Measurements from ENCODE around the gene ENTPD1. TPM values are rescaled to one million over a fixed set of nuclear protein-coding genes. Genes with fewer than 3 reads are reported as not detected.

The ENTPD1 gene
- polyA plus RNA-seq, 1 donor (not counting 4 experiments of a cell fraction or from before 2014, with no cell fraction given): 0.03 TPM

DNA sequence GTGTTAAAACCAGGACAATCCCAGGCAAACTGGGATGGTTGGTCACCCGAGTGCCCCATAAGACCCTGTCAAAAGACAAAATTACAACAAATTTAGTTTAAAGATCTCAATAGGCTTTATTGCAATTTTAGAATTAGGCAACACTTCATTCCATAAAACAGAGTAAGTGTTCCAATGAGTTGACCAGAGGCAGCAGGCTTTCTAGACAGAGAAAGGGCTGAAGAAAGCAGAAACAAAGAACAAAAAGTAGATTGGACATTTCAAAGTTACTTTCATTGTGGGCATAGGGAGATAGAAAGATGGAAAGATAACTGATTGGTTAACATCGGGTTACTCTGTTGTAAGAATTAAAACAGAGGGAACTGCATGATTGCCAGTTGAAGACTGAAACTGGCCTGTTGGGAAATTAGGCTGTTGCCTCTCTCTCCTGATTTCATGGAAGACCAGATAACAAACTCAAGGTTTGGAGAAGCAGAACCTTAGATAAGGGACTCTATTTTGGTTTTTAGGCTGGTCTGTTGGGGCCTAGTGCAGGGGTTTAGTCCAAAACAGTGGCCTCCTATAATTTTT is 36.3 kb downstream of the ENTPD1 start:
- Histone ChIP-seq H3K27ac (ENCODE audit: control insufficient read depth, insufficient read depth, low read length) (no peak overlapping the region), H2AFZ (ENCODE audit: control insufficient read depth, low read length) (no peak overlapping the region), H3K9me1 (ENCODE audit: control insufficient read depth, extremely low read depth, insufficient read depth, low read length) (no peaks in the 10 kb centered on the region), H3K4me2 (ENCODE audit: control insufficient read depth, extremely low read depth, insufficient read depth, low read depth, low read length) (no peak overlapping the region), H3K36me3 (ENCODE audit: control insufficient read depth in 2 of 2, extremely low read depth in 1 of 2, insufficient read depth in 2 of 2, low read length in 2 of 2) (no peaks in the 10 kb centered on the region), H3K79me2 (ENCODE audit: control insufficient read depth, insufficient read depth, low read length) (no peaks in the 10 kb centered on the region), H3K9me3 (ENCODE audit: control insufficient read depth, low read depth, low read length) (no peaks in the 10 kb centered on the region), H4K20me1 (ENCODE audit: control insufficient read depth, extremely low read depth, insufficient read depth, low read length) (no peaks in the 10 kb centered on the region), H3K4me1 (ENCODE audit: control insufficient read depth, extremely low read depth, insufficient read depth, low read length) (no peaks in the 10 kb centered on the region), H3K9ac (ENCODE audit: control insufficient read depth, extremely low read depth, insufficient read depth, low read length) (no peak overlapping the region), H3K4me3 (ENCODE audit: control insufficient read depth in 2 of 3, extremely low read depth in 1 of 3, insufficient read depth in 2 of 3, low read depth in 1 of 3, low read length in 3 of 3) (no peak overlapping the region), H3K27me3 (ENCODE audit: control insufficient read depth, extremely low read depth, insufficient read depth, low read length) (no peaks in the 10 kb centered on the region)
- TF ChIP-seq, protein P1, sequence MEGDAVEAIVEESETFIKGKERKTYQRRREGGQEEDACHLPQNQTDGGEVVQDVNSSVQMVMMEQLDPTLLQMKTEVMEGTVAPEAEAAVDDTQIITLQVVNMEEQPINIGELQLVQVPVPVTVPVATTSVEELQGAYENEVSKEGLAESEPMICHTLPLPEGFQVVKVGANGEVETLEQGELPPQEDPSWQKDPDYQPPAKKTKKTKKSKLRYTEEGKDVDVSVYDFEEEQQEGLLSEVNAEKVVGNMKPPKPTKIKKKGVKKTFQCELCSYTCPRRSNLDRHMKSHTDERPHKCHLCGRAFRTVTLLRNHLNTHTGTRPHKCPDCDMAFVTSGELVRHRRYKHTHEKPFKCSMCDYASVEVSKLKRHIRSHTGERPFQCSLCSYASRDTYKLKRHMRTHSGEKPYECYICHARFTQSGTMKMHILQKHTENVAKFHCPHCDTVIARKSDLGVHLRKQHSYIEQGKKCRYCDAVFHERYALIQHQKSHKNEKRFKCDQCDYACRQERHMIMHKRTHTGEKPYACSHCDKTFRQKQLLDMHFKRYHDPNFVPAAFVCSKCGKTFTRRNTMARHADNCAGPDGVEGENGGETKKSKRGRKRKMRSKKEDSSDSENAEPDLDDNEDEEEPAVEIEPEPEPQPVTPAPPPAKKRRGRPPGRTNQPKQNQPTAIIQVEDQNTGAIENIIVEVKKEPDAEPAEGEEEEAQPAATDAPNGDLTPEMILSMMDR (optimal IDR thresholded peaks at IDR 0.05 in 1 of 3, IDR thresholded peaks at IDR 0.05 in 1 of 3, conservative IDR thresholded peaks at IDR 0.05 in 1 of 3; ENCODE audit: extremely low read depth in 1 of 3, insufficient read depth in 2 of 3, low read length in 3 of 3): no peak
- no peak for TF ChIP-seq EZH2 (IDR thresholded peaks at IDR 0.05; ENCODE audit: low read length)
- DNase-seq (ENCODE audit: low read depth, low spot score): no peak
- dilution Hi-C loops (cut with MboI; ENCODE audit: extremely low pct_ligation_motif_present, low sequenced_read_pairs): no loop called here
- FAIRE-seq: no peak

- DNase-seq (ENCODE audit: low read depth, low spot score): no peak
- H3K27me3 ChIP-seq (ENCODE audit: control insufficient read depth, extremely low read depth, insufficient read depth, low read length): no peaks in the 10 kb centered on the region
- no peak overlapping the region for H3K4me3 ChIP-seq (ENCODE audit: control insufficient read depth in 2 of 3, extremely low read depth in 1 of 3, insufficient read depth in 2 of 3, low read depth in 1 of 3, low read length in 3 of 3)
- H3K36me3 ChIP-seq (ENCODE audit: control insufficient read depth in 2 of 2, extremely low read depth in 1 of 2, insufficient read depth in 2 of 2, low read length in 2 of 2): no peaks in the 10 kb centered on the region
- H3K4me2 ChIP-seq (ENCODE audit: control insufficient read depth, extremely low read depth, insufficient read depth, low read depth, low read length): no peak overlapping the region
- H3K4me1 ChIP-seq (ENCODE audit: control insufficient read depth, extremely low read depth, insufficient read depth, low read length): no peaks in the 10 kb centered on the region
- no peaks in the 10 kb centered on the region for H3K79me2 ChIP-seq (ENCODE audit: control insufficient read depth, insufficient read depth, low read length)
- no peaks in the 10 kb centered on the region for H3K9me1 ChIP-seq (ENCODE audit: control insufficient read depth, extremely low read depth, insufficient read depth, low read length)
- TF ChIP-seq, protein P1 (optimal IDR thresholded peaks at IDR 0.05 in 1 of 3, IDR thresholded peaks at IDR 0.05 in 1 of 3, conservative IDR thresholded peaks at IDR 0.05 in 1 of 3; ENCODE audit: extremely low read depth in 1 of 3, insufficient read depth in 2 of 3, low read length in 3 of 3): no peak
- TF ChIP-seq EZH2 (IDR thresholded peaks at IDR 0.05; ENCODE audit: low read length): no peak
- no peak overlapping the region for H2AFZ ChIP-seq (ENCODE audit: control insufficient read depth, low read length)
- H3K27ac ChIP-seq (ENCODE audit: control insufficient read depth, insufficient read depth, low read length): no peak overlapping the region
- H3K9ac ChIP-seq (ENCODE audit: control insufficient read depth, extremely low read depth, insufficient read depth, low read length): no peak overlapping the region
- FAIRE-seq: no peak
- no peaks in the 10 kb centered on the region for H3K9me3 ChIP-seq (ENCODE audit: control insufficient read depth, low read depth, low read length)
- no peaks in the 10 kb centered on the region for H4K20me1 ChIP-seq (ENCODE audit: control insufficient read depth, extremely low read depth, insufficient read depth, low read length)
- dilution Hi-C loops (cut with MboI; ENCODE audit: extremely low pct_ligation_motif_present, low sequenced_read_pairs): no loop called here
Observed at GRCh38 chr10:95792874-95793285, 36.9 kb downstream of the ENTPD1 start.

All from keratinocyte (primary cell).